HCT116 (cell line): ENCODE measurements around the gene SPATA22. TPM values are rescaled to one million over a fixed set of nuclear protein-coding genes. Genes with fewer than 3 reads are reported as not detected.

Source experiments
- ATAC-seq: fragments of 200-7000 bp; cut with Tn5 transposase; 2 replicates; pipeline ENCODE4 v1.9.1; 2020; ENCODE audit warnings: mild to moderate bottlenecking, moderate library complexity
- BruUV-seq: library from RNA; stranded (reverse); fragments of 400-500 nt; replicated peaks from 2 replicates; lab custom pipeline; 2021; lab: Mats Ljungman, UMichigan
- CTCF ChIA-PET: fragments of 300-600 bp; sonication (Branson Sonifier 250); formaldehyde crosslinking; loops from one replicate; lab custom pipeline; 2021; ENCODE audit warnings: antibody characterized with exemption; lab: Charles Lee
- POLR2A ChIA-PET: fragments of 300-600, 350-600 bp; sonication (Branson Sonifier 250); formaldehyde crosslinking; loops from one replicate; lab custom pipeline; 2021; ENCODE audit warnings: antibody characterized with exemption; lab: Charles Lee
- RAD21 ChIA-PET, 2 experiments: fragments of 300-600 bp; sonication (Branson Sonifier 250); formaldehyde crosslinking; loops; one replicate each; lab custom pipeline; 2023; ENCODE audit warnings: low total read pairs in 2 of 2; ENCODE audit not compliant: uncharacterized antibody in 2 of 2, unreplicated experiment in 2 of 2, low non-redundant PET in 1 of 2; lab: Charles Lee
- DNase-seq: peaks from one replicate; pipeline ENCODE4 v3.0.0-alpha.2; 2010; ENCODE audit warnings: low read depth, low spot score
- H2AFZ ChIP-seq: fragments of 200-600 bp; shearing (Covaris generic), sonication (generic); 2 replicates; pipeline ENCODE4 v1.6.1; 2017; ENCODE audit warnings: low read depth, mixed run types, mixed read lengths, antibody characterized with exemption, low read length; ENCODE audit not compliant: poor library complexity, severe bottlenecking
- H3K27ac ChIP-seq: 2 replicates; pipeline ENCODE4 v1.5.1; 2012; ENCODE audit warnings: low read depth, low read length
- H3K27me3 ChIP-seq: fragments of 200-600 bp; sonication (generic); 2 replicates; pipeline ENCODE4 v1.6.1; 2016; ENCODE audit warnings: mixed run types, low read length, mixed read lengths; ENCODE audit not compliant: insufficient read depth
- H3K36me3 ChIP-seq, 2 experiments: fragments of 200-500 bp in 1 of 2; fragments of 200-600 bp in 1 of 2; sonication (Bioruptor generic) in 1 of 2; sonication (generic) in 1 of 2; 2 replicates each; pipeline versions ENCODE4 v1.5.1 to v1.6.1; 2014 to 2016; ENCODE audit warnings: low read length in 2 of 2, inconsistent platforms in 1 of 2, mixed read lengths in 1 of 2, mixed run types in 1 of 2; ENCODE audit not compliant: insufficient read depth in 2 of 2, control insufficient read depth in 1 of 2
- H3K4me1 ChIP-seq, 2 experiments: fragments of 200-600 bp in 1 of 2; sonication (generic) in 1 of 2; 2 replicates each; pipeline versions ENCODE4 v1.5.1 to v1.6.1; 2012 to 2017; ENCODE audit warnings: low read length in 2 of 2, inconsistent platforms in 1 of 2, mild to moderate bottlenecking in 1 of 2, mixed read lengths in 1 of 2, mixed run types in 1 of 2, moderate library complexity in 1 of 2; ENCODE audit not compliant: insufficient read depth in 2 of 2, control insufficient read depth in 1 of 2
- H3K4me2 ChIP-seq: fragments of 200-600 bp; sonication (generic); 2 replicates; pipeline ENCODE4 v1.6.1; 2017; ENCODE audit warnings: mixed run types, low read length, mixed read lengths
- H3K4me3 ChIP-seq, 2 experiments: fragments of 200-600 bp in 1 of 2; sonication (generic) in 1 of 2; replicated peaks in 1 of 2; 2 replicates each; pipeline ENCODE4 v1.5.1; 2011 to 2016; ENCODE audit warnings: low read length in 2 of 2, control low read depth in 1 of 2, low read depth in 1 of 2, mild to moderate bottlenecking in 1 of 2, mixed read lengths in 1 of 2, mixed run types in 1 of 2
- H3K79me2 ChIP-seq: fragments of 200-600 bp; sonication (generic); 2 replicates; pipeline ENCODE4 v1.6.1; 2017; ENCODE audit warnings: mild to moderate bottlenecking, mixed run types, low read length, moderate library complexity, mixed read lengths; ENCODE audit not compliant: insufficient read depth
- H3K9ac ChIP-seq: fragments of 200-600 bp; sonication (generic); 2 replicates; pipeline ENCODE4 v1.6.1; 2016; ENCODE audit warnings: low read length, mixed read lengths
- H3K9me2 ChIP-seq: fragments of 200-600 bp; sonication (generic), shearing (Covaris generic); 2 replicates; pipeline ENCODE4 v1.6.1; 2017; ENCODE audit warnings: mixed run types, mild to moderate bottlenecking, moderate library complexity; ENCODE audit not compliant: insufficient read depth
- H3K9me3 ChIP-seq, 2 experiments: fragments of 200-500 bp in 1 of 2; fragments of 200-600 bp in 1 of 2; sonication (Bioruptor generic) in 1 of 2; sonication (generic) in 1 of 2; 2 replicates each; pipeline ENCODE4 v1.6.1; 2014 to 2017; ENCODE audit warnings: low read length in 2 of 2, mixed read lengths in 2 of 2, inconsistent platforms in 1 of 2, low read depth in 1 of 2, mild to moderate bottlenecking in 1 of 2, mixed run types in 1 of 2, moderate library complexity in 1 of 2; ENCODE audit not compliant: control insufficient read depth in 1 of 2, insufficient read depth in 1 of 2
- H4K20me1 ChIP-seq: fragments of 200-600 bp; sonication (generic), shearing (Covaris generic); 2 replicates; pipeline ENCODE4 v1.6.1; 2017; ENCODE audit warnings: mixed run types, mild to moderate bottlenecking, moderate library complexity; ENCODE audit not compliant: insufficient read depth
- CBX3 ChIP-seq: IDR thresholded peaks from 2 replicates; pipeline ENCODE4 v1.6.1; 2012; ENCODE audit warnings: low read depth
- CEBPB ChIP-seq: IDR thresholded peaks from 2 replicates; pipeline ENCODE4 v1.6.1; 2012; ENCODE audit warnings: low read depth
- ELF1 ChIP-seq: IDR thresholded peaks from 2 replicates; pipeline ENCODE4 v1.6.1; 2012; ENCODE audit warnings: low read depth, borderline replicate concordance
- EZH2 ChIP-seq: fragments of 200-600 bp; sonication (generic); IDR thresholded peaks from 2 replicates; pipeline ENCODE4 v1.6.1; 2017; ENCODE audit warnings: antibody characterized with exemption, mixed run types
- EZH2phosphoT487 ChIP-seq: fragments of 200-600 bp; IDR thresholded peaks from 2 replicates; pipeline ENCODE4 v1.6.1; 2018; ENCODE audit warnings: antibody characterized with exemption, borderline replicate concordance
- FOSL1 ChIP-seq: IDR thresholded peaks from 2 replicates; pipeline ENCODE4 v1.6.1; 2012; ENCODE audit warnings: low read depth
- JUND ChIP-seq: IDR thresholded peaks from 2 replicates; pipeline ENCODE4 v1.6.1; 2012
- POLR2A ChIP-seq: IDR thresholded peaks from 2 replicates; pipeline ENCODE4 v1.7.0; 2011; ENCODE audit warnings: borderline replicate concordance; ENCODE audit not compliant: insufficient read depth, insufficient read length; ENCODE audit errors: extremely low read depth
- POLR2AphosphoS5 ChIP-seq: IDR thresholded peaks from 2 replicates; pipeline ENCODE4 v1.6.1; 2011; ENCODE audit warnings: mild to moderate bottlenecking, low read depth, low read length, moderate library complexity
- RAD21 ChIP-seq: IDR thresholded peaks from 2 replicates; pipeline ENCODE4 v1.6.1; 2012; ENCODE audit warnings: low read depth, mild to moderate bottlenecking
- TCF7L2 ChIP-seq: IDR thresholded peaks from 2 replicates; pipeline ENCODE4 v1.7.0; 2011; ENCODE audit warnings: borderline replicate concordance, inconsistent platforms; ENCODE audit not compliant: insufficient read depth, insufficient read length; ENCODE audit errors: extremely low read depth
- YY1 ChIP-seq: IDR thresholded peaks from 2 replicates; pipeline ENCODE4 v1.6.1; 2011; ENCODE audit warnings: low read length, low read depth, moderate library complexity, mild to moderate bottlenecking; ENCODE audit not compliant: insufficient replicate concordance; ENCODE audit errors: extremely low read depth
- ZFX ChIP-seq: fragments of 450-650 bp; IDR thresholded peaks from 2 replicates; pipeline ENCODE4 v1.6.1; 2017
- ZNF274 ChIP-seq: fragments of 200-500 bp; sonication (Bioruptor generic); IDR thresholded peaks from 2 replicates; pipeline ENCODE4 v1.6.1; 2014; ENCODE audit warnings: mild to moderate bottlenecking, low read depth, low read length, inconsistent platforms
- intact Hi-C: fragments of 100-400 bp; cut with micrococcal nuclease; formaldehyde crosslinking; loops from 2 replicates; pipeline ENCODE4 v1.10.0; 2022
- total RNA-seq: library from RNA; stranded (reverse); gene quantifications from one replicate; pipeline ENCODE4 v1.2.1, GENCODE V29; 2021; ENCODE audit not compliant: unreplicated experiment
- TF ChIP-seq, protein P1 (sequence below): IDR thresholded peaks from 2 replicates; pipeline ENCODE4 v1.6.1; 2011; ENCODE audit warnings: mild to moderate bottlenecking, low read length, moderate library complexity; ENCODE audit not compliant: insufficient replicate concordance; ENCODE audit errors: extremely low read depth
- TF ChIP-seq, protein P2 (sequence below), 3 experiments: fragments of 200-600 bp in 1 of 3; sonication (generic) in 1 of 3; IDR thresholded peaks in 2 of 3; conservative IDR thresholded peaks in 1 of 3; 2 replicates each; pipeline ENCODE4 v1.5.1; 2012 to 2017; ENCODE audit warnings: low read depth in 2 of 3, low read length in 2 of 3, antibody characterized with exemption in 1 of 3, borderline replicate concordance in 1 of 3, control low read depth in 1 of 3, mild to moderate bottlenecking in 1 of 3, mixed read lengths in 1 of 3, mixed run types in 1 of 3, moderate library complexity in 1 of 3; ENCODE audit not compliant: insufficient read depth in 1 of 3
- TF ChIP-seq, protein P3 (sequence below): IDR thresholded peaks from 2 replicates; pipeline ENCODE4 v1.6.1; 2012
- TF ChIP-seq, protein P4 (sequence below): IDR thresholded peaks from 2 replicates; pipeline ENCODE4 v1.6.1; 2012
- TF ChIP-seq, protein P5 (sequence below): IDR thresholded peaks from 2 replicates; pipeline ENCODE4 v1.6.1; 2012; ENCODE audit warnings: low read depth

The SPATA22 gene
- total RNA-seq, 1 experiment from 2014 or later, result not detected

DNA sequence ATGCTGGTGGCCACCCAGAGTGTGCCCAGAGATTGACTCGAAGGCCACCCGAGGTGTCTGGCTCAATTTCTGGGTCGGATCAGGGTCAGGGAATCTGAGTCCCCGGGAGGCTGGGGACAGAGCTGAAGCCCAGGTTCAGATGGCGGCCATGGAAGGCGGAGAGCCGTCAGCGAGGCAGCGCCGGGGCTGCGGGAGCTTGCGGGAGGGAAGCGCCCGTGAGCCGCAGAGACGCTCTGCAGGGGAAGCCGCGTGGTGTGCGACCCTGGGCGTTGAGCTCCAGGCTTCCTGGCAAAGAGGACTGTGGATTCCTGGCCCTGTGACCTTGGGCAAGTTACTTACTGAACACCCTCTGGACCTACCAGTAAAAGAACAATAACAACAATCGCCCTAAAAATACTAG, 518 bp upstream of the SPATA22 start:
- Histone ChIP-seq H4K20me1 (no peaks in the 10 kb centered on the region), H3K36me3 (no peaks in the 10 kb centered on the region), H3K4me2 (no peak overlapping the region), H2AFZ (no peak overlapping the region), H3K4me3 (no peak overlapping the region), H3K9me2 (no peaks in the 10 kb centered on the region), H3K27me3 (0 out of 2 replicates have a peak, but pooled peaks cover 5% of the 10 kb centered on the region), H3K79me2 (no peaks in the 10 kb centered on the region), H3K4me1 (no peaks in the 10 kb centered on the region), H3K9me3 (no peaks in the 10 kb centered on the region), H3K9ac (no peak overlapping the region), H3K27ac (no peak overlapping the region)
- DNase-seq (no peak), ATAC-seq (no peak)
- no TSS peak for BruUV-seq
- no peak for TF ChIP-seq YY1
- TF ChIP-seq, protein P1, sequence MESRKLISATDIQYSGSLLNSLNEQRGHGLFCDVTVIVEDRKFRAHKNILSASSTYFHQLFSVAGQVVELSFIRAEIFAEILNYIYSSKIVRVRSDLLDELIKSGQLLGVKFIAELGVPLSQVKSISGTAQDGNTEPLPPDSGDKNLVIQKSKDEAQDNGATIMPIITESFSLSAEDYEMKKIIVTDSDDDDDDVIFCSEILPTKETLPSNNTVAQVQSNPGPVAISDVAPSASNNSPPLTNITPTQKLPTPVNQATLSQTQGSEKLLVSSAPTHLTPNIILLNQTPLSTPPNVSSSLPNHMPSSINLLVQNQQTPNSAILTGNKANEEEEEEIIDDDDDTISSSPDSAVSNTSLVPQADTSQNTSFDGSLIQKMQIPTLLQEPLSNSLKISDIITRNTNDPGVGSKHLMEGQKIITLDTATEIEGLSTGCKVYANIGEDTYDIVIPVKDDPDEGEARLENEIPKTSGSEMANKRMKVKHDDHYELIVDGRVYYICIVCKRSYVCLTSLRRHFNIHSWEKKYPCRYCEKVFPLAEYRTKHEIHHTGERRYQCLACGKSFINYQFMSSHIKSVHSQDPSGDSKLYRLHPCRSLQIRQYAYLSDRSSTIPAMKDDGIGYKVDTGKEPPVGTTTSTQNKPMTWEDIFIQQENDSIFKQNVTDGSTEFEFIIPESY, result no peak
- no peak for TF ChIP-seq CEBPB
- no peak for TF ChIP-seq POLR2AphosphoS5
- TF ChIP-seq, protein P2, sequence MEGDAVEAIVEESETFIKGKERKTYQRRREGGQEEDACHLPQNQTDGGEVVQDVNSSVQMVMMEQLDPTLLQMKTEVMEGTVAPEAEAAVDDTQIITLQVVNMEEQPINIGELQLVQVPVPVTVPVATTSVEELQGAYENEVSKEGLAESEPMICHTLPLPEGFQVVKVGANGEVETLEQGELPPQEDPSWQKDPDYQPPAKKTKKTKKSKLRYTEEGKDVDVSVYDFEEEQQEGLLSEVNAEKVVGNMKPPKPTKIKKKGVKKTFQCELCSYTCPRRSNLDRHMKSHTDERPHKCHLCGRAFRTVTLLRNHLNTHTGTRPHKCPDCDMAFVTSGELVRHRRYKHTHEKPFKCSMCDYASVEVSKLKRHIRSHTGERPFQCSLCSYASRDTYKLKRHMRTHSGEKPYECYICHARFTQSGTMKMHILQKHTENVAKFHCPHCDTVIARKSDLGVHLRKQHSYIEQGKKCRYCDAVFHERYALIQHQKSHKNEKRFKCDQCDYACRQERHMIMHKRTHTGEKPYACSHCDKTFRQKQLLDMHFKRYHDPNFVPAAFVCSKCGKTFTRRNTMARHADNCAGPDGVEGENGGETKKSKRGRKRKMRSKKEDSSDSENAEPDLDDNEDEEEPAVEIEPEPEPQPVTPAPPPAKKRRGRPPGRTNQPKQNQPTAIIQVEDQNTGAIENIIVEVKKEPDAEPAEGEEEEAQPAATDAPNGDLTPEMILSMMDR (IDR thresholded peaks at IDR 0.05 in 2 of 3, conservative IDR thresholded peaks at IDR 0.05 in 1 of 3; ENCODE audit: borderline replicate concordance in 1 of 3, insufficient read depth in 1 of 3, low read depth in 2 of 3, low read length in 2 of 3), result no peak
- TF ChIP-seq JUND, result no peak
- TF ChIP-seq FOSL1, result no peak
- TF ChIP-seq, protein P3, sequence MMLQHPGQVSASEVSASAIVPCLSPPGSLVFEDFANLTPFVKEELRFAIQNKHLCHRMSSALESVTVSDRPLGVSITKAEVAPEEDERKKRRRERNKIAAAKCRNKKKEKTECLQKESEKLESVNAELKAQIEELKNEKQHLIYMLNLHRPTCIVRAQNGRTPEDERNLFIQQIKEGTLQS, result no peak
- TF ChIP-seq EZH2, result no peak
- no peak for TF ChIP-seq POLR2A
- TF ChIP-seq CBX3, result no peak
- no peak for TF ChIP-seq EZH2phosphoT487
- TF ChIP-seq ELF1, result no peak
- no peak for TF ChIP-seq RAD21
- TF ChIP-seq, protein P4, sequence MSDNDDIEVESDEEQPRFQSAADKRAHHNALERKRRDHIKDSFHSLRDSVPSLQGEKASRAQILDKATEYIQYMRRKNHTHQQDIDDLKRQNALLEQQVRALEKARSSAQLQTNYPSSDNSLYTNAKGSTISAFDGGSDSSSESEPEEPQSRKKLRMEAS, result no peak
- TF ChIP-seq TCF7L2, result no peak
- TF ChIP-seq, protein P5, sequence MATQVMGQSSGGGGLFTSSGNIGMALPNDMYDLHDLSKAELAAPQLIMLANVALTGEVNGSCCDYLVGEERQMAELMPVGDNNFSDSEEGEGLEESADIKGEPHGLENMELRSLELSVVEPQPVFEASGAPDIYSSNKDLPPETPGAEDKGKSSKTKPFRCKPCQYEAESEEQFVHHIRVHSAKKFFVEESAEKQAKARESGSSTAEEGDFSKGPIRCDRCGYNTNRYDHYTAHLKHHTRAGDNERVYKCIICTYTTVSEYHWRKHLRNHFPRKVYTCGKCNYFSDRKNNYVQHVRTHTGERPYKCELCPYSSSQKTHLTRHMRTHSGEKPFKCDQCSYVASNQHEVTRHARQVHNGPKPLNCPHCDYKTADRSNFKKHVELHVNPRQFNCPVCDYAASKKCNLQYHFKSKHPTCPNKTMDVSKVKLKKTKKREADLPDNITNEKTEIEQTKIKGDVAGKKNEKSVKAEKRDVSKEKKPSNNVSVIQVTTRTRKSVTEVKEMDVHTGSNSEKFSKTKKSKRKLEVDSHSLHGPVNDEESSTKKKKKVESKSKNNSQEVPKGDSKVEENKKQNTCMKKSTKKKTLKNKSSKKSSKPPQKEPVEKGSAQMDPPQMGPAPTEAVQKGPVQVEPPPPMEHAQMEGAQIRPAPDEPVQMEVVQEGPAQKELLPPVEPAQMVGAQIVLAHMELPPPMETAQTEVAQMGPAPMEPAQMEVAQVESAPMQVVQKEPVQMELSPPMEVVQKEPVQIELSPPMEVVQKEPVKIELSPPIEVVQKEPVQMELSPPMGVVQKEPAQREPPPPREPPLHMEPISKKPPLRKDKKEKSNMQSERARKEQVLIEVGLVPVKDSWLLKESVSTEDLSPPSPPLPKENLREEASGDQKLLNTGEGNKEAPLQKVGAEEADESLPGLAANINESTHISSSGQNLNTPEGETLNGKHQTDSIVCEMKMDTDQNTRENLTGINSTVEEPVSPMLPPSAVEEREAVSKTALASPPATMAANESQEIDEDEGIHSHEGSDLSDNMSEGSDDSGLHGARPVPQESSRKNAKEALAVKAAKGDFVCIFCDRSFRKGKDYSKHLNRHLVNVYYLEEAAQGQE, result no peak
- no peak for TF ChIP-seq ZNF274
- no peak for TF ChIP-seq ZFX
- intact Hi-C loops, result no loop called here
- ChIA-PET RAD21 (no interaction called here), POLR2A (no interaction called here), CTCF (no interaction called here)
